Activated naive CD4-positive, alpha-beta T cell treated with anti-CD3 and anti-CD28 coated beads for 36 hours (primary cell): Measurements from ENCODE around the gene FBXO24. TPM values are rescaled to one million over a fixed set of nuclear protein-coding genes. Genes with fewer than 3 reads are reported as not detected.

Experiments
- CTCF ChIA-PET: fragments of 350-600 bp; sonication (Branson Sonifier 250); formaldehyde crosslinking; loops from one replicate; lab custom pipeline; 2021; ENCODE audit warnings: antibody characterized with exemption; lab: Charles Lee
- DNase-seq: peaks from one replicate; pipeline ENCODE4 v3.0.0-alpha.2; 2020
- H3K27ac Mint-ChIP-seq: one replicate; pipeline ENCODE4 v1.8.0; 2021; ENCODE audit warnings: mild to moderate bottlenecking, mixed read lengths
- H3K27me3 Mint-ChIP-seq: one replicate; pipeline ENCODE4 v1.8.0; 2021; ENCODE audit warnings: low read depth, mixed read lengths
- H3K36me3 Mint-ChIP-seq: one replicate; pipeline ENCODE4 v1.8.0; 2021; ENCODE audit warnings: low read depth, mixed read lengths
- H3K4me1 Mint-ChIP-seq: one replicate; pipeline ENCODE4 v1.8.0; 2021; ENCODE audit warnings: low read depth, mixed read lengths
- H3K4me3 Mint-ChIP-seq: one replicate; pipeline ENCODE4 v1.8.0; 2021; ENCODE audit warnings: mild to moderate bottlenecking, moderate library complexity, mixed read lengths
- H3K9me3 Mint-ChIP-seq: one replicate; pipeline ENCODE4 v1.8.0; 2021; ENCODE audit warnings: mixed read lengths
- intact Hi-C: fragments of 100-400 bp; cut with micrococcal nuclease; formaldehyde crosslinking; loops from one replicate; pipeline ENCODE4 v1.15.1; 2023
- total RNA-seq, 2 experiments: library from RNA; stranded (reverse); gene quantifications; one replicate each; pipeline ENCODE4 v1.2.3, GENCODE V29; 2021

The FBXO24 gene
- total RNA-seq, 2 experiments from 2014 or later: 1.5 to 2.6 TPM

- CTCF ChIA-PET: interaction anchor here (0.9 to 3.9 kb wide), 7 partner anchors 15 to 137 kb away, joined by 3 to 20 read pairs (median 4); partner anchors contain the start of gene POP7
- no peaks in the 10 kb centered on the region for H3K9me3 Mint-ChIP-seq
- no peak overlapping the region for H3K4me3 Mint-ChIP-seq
- peaks cover 13% of the 10 kb centered on the region for H3K4me1 Mint-ChIP-seq
- H3K36me3 Mint-ChIP-seq: no peaks in the 10 kb centered on the region
- no peaks in the 10 kb centered on the region for H3K27me3 Mint-ChIP-seq
- no peak overlapping the region for H3K27ac Mint-ChIP-seq
- intact Hi-C loops: loop anchor here (5.0 kb wide), 1 partner anchor 273 kb away; the partner anchor contains the start of gene UFSP1
- DNase-seq: no peak
These were observed 28.3 kb downstream of the FBXO24 start for GRCh38 chr7:100614308-100614861.

- CTCF ChIA-PET: interaction anchor here (0.7 to 1.4 kb wide), 3 partner anchors 14 to 85 kb away, joined by 3 to 4 read pairs (median 3); partner anchors contain the start of gene POP7
- no peaks in the 10 kb centered on the region for H3K27me3 Mint-ChIP-seq
- intact Hi-C loops: no loop called here
- H3K4me1 Mint-ChIP-seq: no peaks in the 10 kb centered on the region
- H3K36me3 Mint-ChIP-seq: no peaks in the 10 kb centered on the region
- H3K27ac Mint-ChIP-seq: no peak overlapping the region
- no peak overlapping the region for H3K4me3 Mint-ChIP-seq
- no peaks in the 10 kb centered on the region for H3K9me3 Mint-ChIP-seq
- no peak for DNase-seq
These were observed 34.1 kb downstream of the FBXO24 start for GRCh38 chr7:100620239-100620638.

- intact Hi-C loops: no loop called here
- H3K9me3 Mint-ChIP-seq: no peaks in the 10 kb centered on the region
- H3K27ac Mint-ChIP-seq: no peak overlapping the region
- H3K27me3 Mint-ChIP-seq: no peaks in the 10 kb centered on the region
- no peak for DNase-seq
- peaks cover 2% of the 10 kb centered on the region for H3K4me1 Mint-ChIP-seq
- H3K36me3 Mint-ChIP-seq: no peaks in the 10 kb centered on the region
- H3K4me3 Mint-ChIP-seq: no peak overlapping the region
- CTCF ChIA-PET: interaction anchor here (0.7 to 1.1 kb wide), 2 partner anchors 14 to 70 kb away, joined by 3 read pairs; no protein-coding TSS in a partner anchor
These were observed 34.7 kb downstream of the FBXO24 start for GRCh38 chr7:100620804-100621203.

- H3K27ac Mint-ChIP-seq: no peak overlapping the region
- no peaks in the 10 kb centered on the region for H3K36me3 Mint-ChIP-seq
- CTCF ChIA-PET: interaction anchor here (0.8 to 1.3 kb wide), 2 partner anchors 11 to 35 kb away, joined by 3 to 5 read pairs; partner anchors contain the start of genes FBXO24 and LRCH4
- no peaks in the 10 kb centered on the region for H3K9me3 Mint-ChIP-seq
- no peak overlapping the region for H3K4me3 Mint-ChIP-seq
- DNase-seq: no peak
- intact Hi-C loops: no loop called here
- H3K27me3 Mint-ChIP-seq: no peaks in the 10 kb centered on the region
- peaks cover 8% of the 10 kb centered on the region for H3K4me1 Mint-ChIP-seq
These were observed 35.4 kb downstream of the FBXO24 start for GRCh38 chr7:100621554-100621953.

GRCh38 chr7:100623951-100624824 is 38.1 kb downstream of the FBXO24 start:
- Mint-ChIP-seq H3K4me1 (peaks cover 15% of the 10 kb centered on the region), H3K27ac (no peak overlapping the region), H3K27me3 (no peaks in the 10 kb centered on the region), H3K4me3 (no peak overlapping the region), H3K36me3 (no peaks in the 10 kb centered on the region), H3K9me3 (no peaks in the 10 kb centered on the region)
- CTCF ChIA-PET: interaction anchor here (1.0 kb wide), 1 partner anchor 9 kb away, joined by 3 read pairs; no protein-coding TSS in a partner anchor
- intact Hi-C loops: no loop called here
- DNase-seq: no peak

- CTCF ChIA-PET: interaction anchor here (0.6 to 2.5 kb wide), 4 partner anchors 41 to 548 kb away, joined by 3 to 13 read pairs (median 6); partner anchors contain the start of gene LRCH4
- H3K4me1 Mint-ChIP-seq: peaks cover 24% of the 10 kb centered on the region
- no peak overlapping the region for H3K27ac Mint-ChIP-seq
- no peaks in the 10 kb centered on the region for H3K27me3 Mint-ChIP-seq
- peak overlapping the region; percentile 45 for H3K4me3 Mint-ChIP-seq
- DNase-seq: no peak
- intact Hi-C loops: loop anchor here (1.0 to 5.0 kb wide), 5 partner anchors 14 to 226 kb away; partner anchors contain the start of genes FBXO24, LRCH4, MEPCE and MOSPD3
- no peaks in the 10 kb centered on the region for H3K36me3 Mint-ChIP-seq
- H3K9me3 Mint-ChIP-seq: no peaks in the 10 kb centered on the region
These were observed 39.9 kb downstream of the FBXO24 start for GRCh38 chr7:100626055-100626454.

- peak overlapping the region; percentile 24 for H3K27ac Mint-ChIP-seq
- H3K4me1 Mint-ChIP-seq: peaks cover 24% of the 10 kb centered on the region
- intact Hi-C loops: loop anchor here (1.0 to 5.0 kb wide), 5 partner anchors 14 to 226 kb away; partner anchors contain the start of genes FBXO24, LRCH4, MEPCE and MOSPD3
- no peaks in the 10 kb centered on the region for H3K36me3 Mint-ChIP-seq
- H3K27me3 Mint-ChIP-seq: no peaks in the 10 kb centered on the region
- peak overlapping the region; percentile 66 for H3K4me3 Mint-ChIP-seq
- no peaks in the 10 kb centered on the region for H3K9me3 Mint-ChIP-seq
- DNase-seq: peak; percentile 91
- CTCF ChIA-PET: interaction anchor here (0.6 to 2.5 kb wide), 5 partner anchors 14 to 549 kb away, joined by 3 to 13 read pairs (median 5); partner anchors contain the start of genes LRCH4 and MOSPD3
These were observed 40.6 kb downstream of the FBXO24 start for GRCh38 chr7:100626530-100627237.

- Mint-ChIP-seq H3K9me3 (no peaks in the 10 kb centered on the region), H3K36me3 (no peaks in the 10 kb centered on the region), H3K27ac (no peak overlapping the region), H3K4me3 (peak overlapping the region; percentile 66), H3K4me1 (peaks cover 25% of the 10 kb centered on the region), H3K27me3 (no peaks in the 10 kb centered on the region)
- DNase-seq: no peak
- CTCF ChIA-PET: interaction anchor here (1.0 to 2.5 kb wide), 4 partner anchors 15 to 65 kb away, joined by 3 to 13 read pairs (median 4); partner anchors contain the start of genes LRCH4 and MOSPD3
- intact Hi-C loops: loop anchor here (5.0 kb wide), 2 partner anchors 50 to 225 kb away; partner anchors contain the start of gene SLC12A9
These were observed 41.1 kb downstream of the FBXO24 start for GRCh38 chr7:100627238-100627549.

GRCh38 chr7:100629117-100629716 is 43.1 kb downstream of the FBXO24 start:
- CTCF ChIA-PET: interaction anchor here (0.5 to 2.5 kb wide), 9 partner anchors 16 to 630 kb away, joined by 3 to 16 read pairs (median 4); partner anchors contain the start of genes FBXO24, LRCH4, MOSPD3 and POP7
- H3K4me1 Mint-ChIP-seq: peaks cover 35% of the 10 kb centered on the region
- H3K27me3 Mint-ChIP-seq: no peaks in the 10 kb centered on the region
- H3K36me3 Mint-ChIP-seq: no peaks in the 10 kb centered on the region
- H3K9me3 Mint-ChIP-seq: no peaks in the 10 kb centered on the region
- no peak overlapping the region for H3K4me3 Mint-ChIP-seq
- intact Hi-C loops: loop anchor here (5.0 kb wide), 2 partner anchors 48 to 223 kb away; partner anchors contain the start of gene SLC12A9
- DNase-seq: peak; percentile 51
- H3K27ac Mint-ChIP-seq: no peak overlapping the region

GRCh38 chr7:100630066-100630465 is 43.9 kb downstream of the FBXO24 start:
- Mint-ChIP-seq H3K27me3 (no peaks in the 10 kb centered on the region), H3K4me1 (peaks cover 35% of the 10 kb centered on the region), H3K36me3 (peaks cover 3% of the 10 kb centered on the region), H3K27ac (peak overlapping the region; percentile 26), H3K9me3 (no peaks in the 10 kb centered on the region), H3K4me3 (no peak overlapping the region)
- CTCF ChIA-PET: interaction anchor here (0.6 to 2.5 kb wide), 6 partner anchors 17 to 185 kb away, joined by 3 to 16 read pairs (median 4); partner anchors contain the start of gene MOSPD3
- intact Hi-C loops: loop anchor here (5.0 kb wide), 1 partner anchor 97 kb away; no protein-coding TSS in a partner anchor
- DNase-seq: no peak
